Esophagus muscularis mucosa (tissue), 4 donors: ENCODE measurements around the gene SARS1. TPM values are rescaled to one million over a fixed set of nuclear protein-coding genes. Genes with fewer than 3 reads are reported as not detected.

ENCODE experiments used
- DNase-seq: peaks from one replicate; pipeline ENCODE4 v3.0.0-alpha.2; 2017; ENCODE audit errors: extremely low spot score
- H3K27ac ChIP-seq, 4 donors: fragments of 200-600 bp; sonication (generic); replicated peaks in 1 of 4; 1 replicate in 3 of 4; 2 replicates in 1 of 4; pipeline ENCODE4 v1.5.1; 2016 to 2019; ENCODE audit warnings: mild to moderate bottlenecking in 1 of 4
- H3K27me3 ChIP-seq, 4 donors: fragments of 200-600 bp; sonication (generic); one replicate each; pipeline versions ENCODE4 v1.5.1 to v1.6.0; 2016 to 2019
- H3K36me3 ChIP-seq, 4 donors: fragments of 200-600 bp; sonication (generic); one replicate each; pipeline ENCODE4 v1.5.1; 2016 to 2019
- H3K4me1 ChIP-seq, 4 donors: fragments of 200-600 bp; sonication (generic); one replicate each; pipeline ENCODE4 v1.5.1; 2016 to 2019
- H3K4me3 ChIP-seq, 4 donors: fragments of 200-600 bp; sonication (generic); 1 replicate in 2 of 4; 2 replicates in 2 of 4; pipeline ENCODE4 v1.5.1; 2016 to 2019; ENCODE audit warnings: mild to moderate bottlenecking in 4 of 4, moderate library complexity in 1 of 4
- H3K9me3 ChIP-seq, 4 donors: fragments of 200-600 bp; sonication (generic); 1 replicate in 3 of 4; 2 replicates in 1 of 4; pipeline ENCODE4 v1.5.1; 2016 to 2019
- CTCF ChIP-seq, 3 experiments: fragments of 200-600 bp in 2 of 3; fragments of 450-650 bp in 1 of 3; sonication (generic) in 2 of 3; IDR thresholded peaks; one replicate each; pipeline ENCODE4 v1.5.1; 2017 to 2019; ENCODE audit warnings: antibody characterized with exemption in 3 of 3, mild to moderate bottlenecking in 2 of 3, moderate library complexity in 1 of 3
- EP300 ChIP-seq: sonication (generic); formaldehyde crosslinking; IDR thresholded peaks from one replicate; pipeline ENCODE4 v1.6.1; 2017; ENCODE audit warnings: antibody characterized with exemption
- POLR2A ChIP-seq: fragments of 450-650 bp; IDR thresholded peaks from one replicate; pipeline ENCODE4 v1.6.1; 2017; ENCODE audit warnings: antibody characterized with exemption, moderate library complexity, mild to moderate bottlenecking, low read depth
- POLR2AphosphoS5 ChIP-seq, 2 donors: sonication (generic); formaldehyde crosslinking; IDR thresholded peaks; one replicate each; pipeline ENCODE4 v1.6.1; 2017; ENCODE audit warnings: antibody characterized with exemption in 2 of 2
- WGBS: methylation state at CpG from one replicate; pipeline ENCODE4 v1.1.5; 2018; 5-methylcytosine and 5-hydroxymethylcytosine counted together
- intact Hi-C: fragments of 100-400 bp; cut with DNase I; formaldehyde crosslinking; loops from one replicate; pipeline ENCODE4 v1.15.1; 2023
- total RNA-seq, 4 donors: library from RNA; depleted of rRNA; stranded (reverse); fragments of >200 nt; gene quantifications; one replicate each; pipeline versions ENCODE4 v1.1.0 to v1.2.1, GENCODE V29; 2016

The SARS1 gene
- total RNA-seq, 4 donors from 2014 or later, result 125 to 180 (median 144) TPM

- no peak for TF ChIP-seq POLR2A
- Histone ChIP-seq H3K27ac (peak overlapping the region; percentile 63 to 69 (median 66)), H3K4me3 (peak overlapping the region; percentile 74 to 89 (median 76)), H3K27me3 (no peaks in the 10 kb centered on the region), H3K4me1 (peaks cover 23 to 55% (median 40%) of the 10 kb centered on the region in 4 donors), H3K36me3 (no peaks in the 10 kb centered on the region), H3K9me3 (no peaks in the 10 kb centered on the region)
- 40% methylated on average over 3 of the region's 80 CpGs for WGBS
- DNase-seq, result no peak
- intact Hi-C loops, result loop anchor here (5.0 kb wide), 1 partner anchor 53 kb away; no protein-coding TSS in a partner anchor
Measured at GRCh38 chr1:109249654-109250401, 36.1 kb downstream of the SARS1 start.

GRCh38 chr1:109250454-109251276 lies 36.9 kb downstream of the SARS1 start:
- Histone ChIP-seq H3K27me3 (no peaks in the 10 kb centered on the region), H3K4me3 (peak overlapping the region; percentile 74 to 89 (median 76)), H3K9me3 (no peaks in the 10 kb centered on the region), H3K4me1 (peaks cover 29 to 64% (median 48%) of the 10 kb centered on the region in 4 donors), H3K27ac (peak overlapping the region in 2 of 4 donors; percentile 67 to 69), H3K36me3 (no peaks in the 10 kb centered on the region)
- TF ChIP-seq CTCF (IDR thresholded peaks at IDR 0.05), result no peak
- TF ChIP-seq POLR2A, result no peak
- TF ChIP-seq POLR2AphosphoS5 (IDR thresholded peaks at IDR 0.05), result no peak
- no peak for TF ChIP-seq EP300
- intact Hi-C loops, result no loop called here
- DNase-seq, result no peak
- WGBS, result 89% methylated on average over 30 of the region's 33 CpGs

GRCh38 chr1:109251277-109252166 lies 37.8 kb downstream of the SARS1 start:
- H3K9me3 ChIP-seq, result no peaks in the 10 kb centered on the region
- H3K36me3 ChIP-seq, result no peaks in the 10 kb centered on the region
- H3K27ac ChIP-seq, result no peak overlapping the region
- peaks cover 29 to 70% (median 54%) of the 10 kb centered on the region in 4 donors for H3K4me1 ChIP-seq
- TF ChIP-seq POLR2AphosphoS5 (IDR thresholded peaks at IDR 0.05) (no peak), EP300 (no peak), CTCF (IDR thresholded peaks at IDR 0.05) (no peak), POLR2A (no peak)
- intact Hi-C loops, result no loop called here
- WGBS, result 94% methylated on average over 31 of the region's 32 CpGs
- no peaks in the 10 kb centered on the region for H3K27me3 ChIP-seq
- H3K4me3 ChIP-seq, result no peak overlapping the region
- no peak for DNase-seq

- peaks cover 29 to 70% (median 54%) of the 10 kb centered on the region in 4 donors for H3K4me1 ChIP-seq
- WGBS, result 98% methylated on average over 31 of the region's 31 CpGs
- intact Hi-C loops, result no loop called here
Measured at GRCh38 chr1:109252167-109252892, 38.6 kb downstream of the SARS1 start.

More at GRCh38 chr1:109252167-109252892, 38.6 kb downstream of the SARS1 start:
- Histone ChIP-seq H3K4me3 (no peak overlapping the region), H3K27ac (peak overlapping the region in 3 of 4 donors; percentile 86 to 90 (median 90)), H3K9me3 (no peaks in the 10 kb centered on the region), H3K36me3 (no peaks in the 10 kb centered on the region), H3K27me3 (no peaks in the 10 kb centered on the region)
- no peak for DNase-seq
- TF ChIP-seq POLR2A (no peak), EP300 (no peak), CTCF (IDR thresholded peaks at IDR 0.05) (no peak), POLR2AphosphoS5 (IDR thresholded peaks at IDR 0.05) (no peak)
